Tibial nerve (tissue), 3 donors: Measurements from ENCODE around the gene RAB3C.

Experiments used
- POLR2A ChIP-seq, 2 donors: fragments of 450-650 bp; IDR thresholded peaks; one replicate each; pipeline ENCODE4 v1.6.1; 2017; ENCODE audit warnings: antibody characterized with exemption in 2 of 2, mild to moderate bottlenecking in 2 of 2, moderate library complexity in 2 of 2
- TF ChIP-seq, protein P1 (sequence below), 5 experiments: fragments of 200-600 bp in 3 of 5; fragments of 450-650 bp in 2 of 5; sonication (generic) in 3 of 5; IDR thresholded peaks; one replicate each; pipeline ENCODE4 v1.5.1; 2016 to 2019; ENCODE audit warnings: antibody characterized with exemption in 5 of 5, mild to moderate bottlenecking in 3 of 5, moderate library complexity in 2 of 5

DNA sequence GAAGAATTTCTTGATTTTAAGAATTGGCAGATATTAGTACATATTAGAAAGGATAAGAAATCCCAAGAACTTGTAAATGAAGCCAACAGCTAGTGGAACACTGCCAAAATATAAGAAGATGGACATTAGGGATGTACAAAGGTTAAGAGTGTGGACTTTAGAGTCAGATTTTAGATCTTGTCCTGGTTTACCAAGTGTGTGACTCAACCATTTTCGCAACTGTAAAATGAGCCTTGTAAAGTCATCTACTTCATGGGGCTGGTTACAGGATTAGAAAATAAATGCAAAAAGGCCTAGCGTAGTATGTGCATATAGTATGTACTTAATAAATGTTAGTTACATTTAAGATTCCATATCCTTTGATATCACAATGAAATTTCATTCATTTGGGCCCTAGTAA, 260.0 kb downstream of the RAB3C start:
- TF ChIP-seq, protein P1, sequence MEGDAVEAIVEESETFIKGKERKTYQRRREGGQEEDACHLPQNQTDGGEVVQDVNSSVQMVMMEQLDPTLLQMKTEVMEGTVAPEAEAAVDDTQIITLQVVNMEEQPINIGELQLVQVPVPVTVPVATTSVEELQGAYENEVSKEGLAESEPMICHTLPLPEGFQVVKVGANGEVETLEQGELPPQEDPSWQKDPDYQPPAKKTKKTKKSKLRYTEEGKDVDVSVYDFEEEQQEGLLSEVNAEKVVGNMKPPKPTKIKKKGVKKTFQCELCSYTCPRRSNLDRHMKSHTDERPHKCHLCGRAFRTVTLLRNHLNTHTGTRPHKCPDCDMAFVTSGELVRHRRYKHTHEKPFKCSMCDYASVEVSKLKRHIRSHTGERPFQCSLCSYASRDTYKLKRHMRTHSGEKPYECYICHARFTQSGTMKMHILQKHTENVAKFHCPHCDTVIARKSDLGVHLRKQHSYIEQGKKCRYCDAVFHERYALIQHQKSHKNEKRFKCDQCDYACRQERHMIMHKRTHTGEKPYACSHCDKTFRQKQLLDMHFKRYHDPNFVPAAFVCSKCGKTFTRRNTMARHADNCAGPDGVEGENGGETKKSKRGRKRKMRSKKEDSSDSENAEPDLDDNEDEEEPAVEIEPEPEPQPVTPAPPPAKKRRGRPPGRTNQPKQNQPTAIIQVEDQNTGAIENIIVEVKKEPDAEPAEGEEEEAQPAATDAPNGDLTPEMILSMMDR (IDR thresholded peaks at IDR 0.05): no peak
- no peak for TF ChIP-seq POLR2A (IDR thresholded peaks at IDR 0.05)
